Measurements from ENCODE around the gene NAT16. TPM values are rescaled to one million over a fixed set of nuclear protein-coding genes. Genes with fewer than 3 reads are reported as not detected.
A peak's percentile ranks its signal among the peaks of the same experiment; 100 is the strongest.

NAT16 gene
- total and polyA plus RNA-seq, 2 of the 13 experiments (the other 11 are each of a cell fraction or from before 2014, with no cell fraction given): 0.04 TPM; not detected in 1

- peak; percentile 16; the same call in 1 of the 2 replicates for TF ChIP-seq ZNF281 (CRISPR knock-in tag; IDR thresholded peaks at IDR 0.05; ENCODE audit: borderline replicate concordance)
- no peak for TF ChIP-seq ZNF703 (CRISPR knock-in tag; IDR thresholded peaks at IDR 0.05; ENCODE audit: borderline replicate concordance)
- 0 out of 2 replicates have a peak, but pooled peaks have one; percentile 17 for TF ChIP-seq ZNF362 (CRISPR knock-in tag; IDR thresholded peaks at IDR 0.05; ENCODE audit: borderline replicate concordance)
- TF ChIP-seq YEATS4 (CRISPR knock-in tag; IDR thresholded peaks at IDR 0.05; ENCODE audit: borderline replicate concordance): peak; percentile 37; the same call in 1 of the 2 replicates
- no peak for TF ChIP-seq BRCA1 (CRISPR knock-in tag; IDR thresholded peaks at IDR 0.05)
- TF ChIP-seq PRDM15 (CRISPR knock-in tag; IDR thresholded peaks at IDR 0.05): no peak
- TF ChIP-seq ZFP36 (IDR thresholded peaks at IDR 0.05; ENCODE audit: borderline replicate concordance, low read depth, low read length, partially characterized antibody): no peak
- TF ChIP-seq HNF1A (IDR thresholded peaks at IDR 0.05; ENCODE audit: low read depth): 0 out of 2 replicates have a peak, but pooled peaks have one; percentile 11
- TF ChIP-seq HNF1A (CRISPR knock-in tag; IDR thresholded peaks at IDR 0.05; ENCODE audit: borderline replicate concordance): peak; percentile 53; the same call in 1 of the 2 replicates
- no peak for TF ChIP-seq ZFP36L2 (CRISPR knock-in tag; IDR thresholded peaks at IDR 0.05)
- TF ChIP-seq GMEB2 (CRISPR knock-in tag; IDR thresholded peaks at IDR 0.05; ENCODE audit: low read depth): no peak
- no peak for TF ChIP-seq ZFP90 (CRISPR knock-in tag; IDR thresholded peaks at IDR 0.05; ENCODE audit: borderline replicate concordance)
- no peak for TF ChIP-seq SATB2 (CRISPR knock-in tag; IDR thresholded peaks at IDR 0.05)
These were observed 57.8 kb downstream of the NAT16 start (continued) for GRCh38 chr7:101121991-101122932.
